GM12865 (cell line): ENCODE data around the gene WFDC12.

Experiments
- DNase-seq: peaks from one replicate; pipeline ENCODE4 v3.0.0; 2010; ENCODE audit warnings: low read depth
- H3K4me3 ChIP-seq: 2 replicates; pipeline ENCODE4 v1.5.1; 2011; ENCODE audit warnings: mild to moderate bottlenecking, low read depth, low read length, control low read depth
- CTCF ChIP-seq: IDR thresholded peaks from 2 replicates; pipeline ENCODE4 v1.5.1; 2011; ENCODE audit warnings: low read length, control low read depth, low read depth, inconsistent platforms; ENCODE audit not compliant: insufficient read depth; ENCODE audit errors: missing control alignments

WFDC12 gene

DNA sequence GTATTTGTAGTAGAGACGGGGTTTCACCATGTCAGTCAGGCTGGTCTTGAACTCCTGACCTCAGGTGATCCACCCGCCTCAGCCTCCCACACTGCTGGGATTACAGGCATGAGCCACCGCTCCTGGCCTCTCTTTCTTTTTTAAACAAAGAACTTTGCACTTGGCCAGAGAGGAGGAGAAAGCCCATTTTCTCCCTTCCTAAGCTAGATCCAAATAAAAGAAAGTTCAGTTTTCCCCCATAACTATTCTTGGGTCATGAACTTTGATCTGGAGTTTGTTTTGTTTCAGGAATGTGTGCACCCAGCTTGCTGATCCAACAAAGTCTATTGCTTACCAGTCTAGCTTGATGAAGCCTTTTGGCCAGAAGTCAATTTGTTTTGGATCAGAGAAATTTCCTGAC, 46.7 kb downstream of the WFDC12 start:
- DNase-seq: no peak
- TF ChIP-seq CTCF: no peak
- no peak overlapping the region for H3K4me3 ChIP-seq
